C4-2B (cell line): Measurements from ENCODE around the gene EFNA3.

Experiments used
- ZFX ChIP-seq: fragments of 450-650 bp; IDR thresholded peaks from 2 replicates; pipeline ENCODE4 v1.6.1; 2017
- TF ChIP-seq, protein P1 (sequence below): fragments of 450-650 bp; conservative IDR thresholded peaks from 2 replicates; pipeline ENCODE4 v1.5.1; 2017; ENCODE audit warnings: mild to moderate bottlenecking

DNA sequence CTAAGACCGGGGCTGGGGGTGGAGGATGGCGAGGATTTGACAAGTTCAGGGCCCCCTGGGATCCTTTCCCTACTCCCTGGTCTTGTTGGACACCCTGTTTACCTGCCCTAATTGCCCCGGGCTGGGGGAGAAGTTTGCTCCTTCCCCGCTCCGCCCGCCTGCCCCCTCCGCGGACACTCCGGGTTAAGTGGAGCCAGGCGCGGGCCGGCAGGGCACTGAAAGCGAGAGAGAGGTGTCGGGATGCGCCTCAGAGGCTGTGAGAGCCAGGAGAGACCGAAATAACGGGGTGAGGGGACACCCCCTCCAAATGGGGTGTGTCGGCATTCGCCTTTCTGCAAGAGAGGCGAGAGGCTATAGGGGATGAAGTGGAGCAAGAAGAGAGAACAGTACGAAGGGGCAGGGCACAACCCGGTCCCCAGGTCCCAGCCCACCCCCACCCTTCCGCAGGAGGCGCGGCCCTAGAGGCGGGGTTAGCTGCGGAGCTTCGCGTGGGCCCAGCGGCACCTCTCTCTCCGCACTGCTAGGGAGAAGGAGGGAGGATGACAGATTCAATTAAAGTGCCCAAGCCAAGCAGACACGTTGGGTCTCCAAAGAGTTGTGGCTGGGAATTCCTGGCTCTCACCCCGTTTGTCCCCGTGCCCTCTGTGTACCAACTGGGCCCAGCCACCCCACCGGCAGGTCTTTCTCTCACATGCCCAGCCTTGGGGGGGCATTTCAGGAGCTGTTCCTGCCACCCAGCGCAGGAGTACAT, 3.8 kb downstream of the EFNA3 start:
- TF ChIP-seq, protein P1, sequence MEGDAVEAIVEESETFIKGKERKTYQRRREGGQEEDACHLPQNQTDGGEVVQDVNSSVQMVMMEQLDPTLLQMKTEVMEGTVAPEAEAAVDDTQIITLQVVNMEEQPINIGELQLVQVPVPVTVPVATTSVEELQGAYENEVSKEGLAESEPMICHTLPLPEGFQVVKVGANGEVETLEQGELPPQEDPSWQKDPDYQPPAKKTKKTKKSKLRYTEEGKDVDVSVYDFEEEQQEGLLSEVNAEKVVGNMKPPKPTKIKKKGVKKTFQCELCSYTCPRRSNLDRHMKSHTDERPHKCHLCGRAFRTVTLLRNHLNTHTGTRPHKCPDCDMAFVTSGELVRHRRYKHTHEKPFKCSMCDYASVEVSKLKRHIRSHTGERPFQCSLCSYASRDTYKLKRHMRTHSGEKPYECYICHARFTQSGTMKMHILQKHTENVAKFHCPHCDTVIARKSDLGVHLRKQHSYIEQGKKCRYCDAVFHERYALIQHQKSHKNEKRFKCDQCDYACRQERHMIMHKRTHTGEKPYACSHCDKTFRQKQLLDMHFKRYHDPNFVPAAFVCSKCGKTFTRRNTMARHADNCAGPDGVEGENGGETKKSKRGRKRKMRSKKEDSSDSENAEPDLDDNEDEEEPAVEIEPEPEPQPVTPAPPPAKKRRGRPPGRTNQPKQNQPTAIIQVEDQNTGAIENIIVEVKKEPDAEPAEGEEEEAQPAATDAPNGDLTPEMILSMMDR: no peak
- no peak for TF ChIP-seq ZFX
